ENCODE data around the gene TTC7B.

The TTC7B gene

GRCh38 chr14:90596733-90597132, 219.5 kb downstream of the TTC7B start:
- Histone ChIP-seq H2AFZ (ENCODE audit: low read depth, low read length) (no peak overlapping the region), H3K27ac (ENCODE audit: low read length) (no peak overlapping the region), H3K4me2 (ENCODE audit: insufficient read depth, low read length) (no peak overlapping the region), H3K4me1 (ENCODE audit: insufficient read depth, low read length) (no peaks in the 10 kb centered on the region), H3K27me3 (ENCODE audit: insufficient read depth, low read length, poor library complexity) (no peaks in the 10 kb centered on the region), H3K79me2 (ENCODE audit: insufficient read depth, low read length) (no peaks in the 10 kb centered on the region), H3K36me3 (ENCODE audit: insufficient read depth, low read length) (no peaks in the 10 kb centered on the region), H4K20me1 (ENCODE audit: insufficient read depth, low read length) (no peaks in the 10 kb centered on the region), H3K9ac (ENCODE audit: low read depth, low read length) (no peak overlapping the region), H3K4me3 (ENCODE audit: low read depth in 1 of 2, low read length in 2 of 2) (no peak overlapping the region), H3K9me3 (ENCODE audit: insufficient read depth, low read length, severe bottlenecking) (no peaks in the 10 kb centered on the region)
- ATAC-seq (ENCODE audit: insufficient read depth, low read depth): no peak
- no peak for DNase-seq
- TF ChIP-seq EZH2 (IDR thresholded peaks at IDR 0.05; ENCODE audit: borderline replicate concordance, low read depth, low read length, severe bottlenecking): no peak
- TF ChIP-seq CTCF (IDR thresholded peaks at IDR 0.05; ENCODE audit: borderline replicate concordance, extremely low read depth, low read length, poor library complexity, severe bottlenecking): no peak

GRCh38 chr14:90593254-90594040, 222.8 kb downstream of the TTC7B start:
- H3K9ac ChIP-seq (ENCODE audit: low read depth, low read length): no peak overlapping the region
- no peaks in the 10 kb centered on the region for H3K27me3 ChIP-seq (ENCODE audit: insufficient read depth, low read length, poor library complexity)
- H3K4me1 ChIP-seq (ENCODE audit: insufficient read depth, low read length): no peaks in the 10 kb centered on the region
- no peak overlapping the region for H3K27ac ChIP-seq (ENCODE audit: low read length)
- TF ChIP-seq EZH2 (IDR thresholded peaks at IDR 0.05; ENCODE audit: borderline replicate concordance, low read depth, low read length, severe bottlenecking): no peak
- TF ChIP-seq CTCF (IDR thresholded peaks at IDR 0.05; ENCODE audit: borderline replicate concordance, extremely low read depth, low read length, poor library complexity, severe bottlenecking): no peak
- no peak overlapping the region for H2AFZ ChIP-seq (ENCODE audit: low read depth, low read length)
- ATAC-seq (ENCODE audit: insufficient read depth, low read depth) (no peak), DNase-seq (no peak)
- no peaks in the 10 kb centered on the region for H3K9me3 ChIP-seq (ENCODE audit: insufficient read depth, low read length, severe bottlenecking)
- H3K4me3 ChIP-seq (ENCODE audit: low read depth in 1 of 2, low read length in 2 of 2): no peak overlapping the region
- H3K79me2 ChIP-seq (ENCODE audit: insufficient read depth, low read length): no peaks in the 10 kb centered on the region
- no peaks in the 10 kb centered on the region for H4K20me1 ChIP-seq (ENCODE audit: insufficient read depth, low read length)
- no peaks in the 10 kb centered on the region for H3K36me3 ChIP-seq (ENCODE audit: insufficient read depth, low read length)
- H3K4me2 ChIP-seq (ENCODE audit: insufficient read depth, low read length): no peak overlapping the region

- H2AFZ ChIP-seq (ENCODE audit: low read depth, low read length): no peak overlapping the region
- no peak overlapping the region for H3K9ac ChIP-seq (ENCODE audit: low read depth, low read length)
- H3K27ac ChIP-seq (ENCODE audit: low read length): no peak overlapping the region
- H3K79me2 ChIP-seq (ENCODE audit: insufficient read depth, low read length): no peaks in the 10 kb centered on the region
- DNase-seq (no peak), ATAC-seq (ENCODE audit: insufficient read depth, low read depth) (no peak)
- H3K4me2 ChIP-seq (ENCODE audit: insufficient read depth, low read length): no peak overlapping the region
- no peaks in the 10 kb centered on the region for H3K27me3 ChIP-seq (ENCODE audit: insufficient read depth, low read length, poor library complexity)
- no peak for TF ChIP-seq EZH2 (IDR thresholded peaks at IDR 0.05; ENCODE audit: borderline replicate concordance, low read depth, low read length, severe bottlenecking)
- no peak for TF ChIP-seq CTCF (IDR thresholded peaks at IDR 0.05; ENCODE audit: borderline replicate concordance, extremely low read depth, low read length, poor library complexity, severe bottlenecking)
- H4K20me1 ChIP-seq (ENCODE audit: insufficient read depth, low read length): no peaks in the 10 kb centered on the region
- no peaks in the 10 kb centered on the region for H3K9me3 ChIP-seq (ENCODE audit: insufficient read depth, low read length, severe bottlenecking)
- no peaks in the 10 kb centered on the region for H3K4me1 ChIP-seq (ENCODE audit: insufficient read depth, low read length)
- no peak overlapping the region for H3K4me3 ChIP-seq (ENCODE audit: low read depth in 1 of 2, low read length in 2 of 2)
- H3K36me3 ChIP-seq (ENCODE audit: insufficient read depth, low read length): no peaks in the 10 kb centered on the region
Observed at GRCh38 chr14:90592655-90593054, 223.6 kb downstream of the TTC7B start.
